8988T (cell line): Measurements from ENCODE around the gene PAPLN.

Source experiments
- DNase-seq: peaks from one replicate; pipeline ENCODE4 v3.0.0; 2011

Gene PAPLN

DNA sequence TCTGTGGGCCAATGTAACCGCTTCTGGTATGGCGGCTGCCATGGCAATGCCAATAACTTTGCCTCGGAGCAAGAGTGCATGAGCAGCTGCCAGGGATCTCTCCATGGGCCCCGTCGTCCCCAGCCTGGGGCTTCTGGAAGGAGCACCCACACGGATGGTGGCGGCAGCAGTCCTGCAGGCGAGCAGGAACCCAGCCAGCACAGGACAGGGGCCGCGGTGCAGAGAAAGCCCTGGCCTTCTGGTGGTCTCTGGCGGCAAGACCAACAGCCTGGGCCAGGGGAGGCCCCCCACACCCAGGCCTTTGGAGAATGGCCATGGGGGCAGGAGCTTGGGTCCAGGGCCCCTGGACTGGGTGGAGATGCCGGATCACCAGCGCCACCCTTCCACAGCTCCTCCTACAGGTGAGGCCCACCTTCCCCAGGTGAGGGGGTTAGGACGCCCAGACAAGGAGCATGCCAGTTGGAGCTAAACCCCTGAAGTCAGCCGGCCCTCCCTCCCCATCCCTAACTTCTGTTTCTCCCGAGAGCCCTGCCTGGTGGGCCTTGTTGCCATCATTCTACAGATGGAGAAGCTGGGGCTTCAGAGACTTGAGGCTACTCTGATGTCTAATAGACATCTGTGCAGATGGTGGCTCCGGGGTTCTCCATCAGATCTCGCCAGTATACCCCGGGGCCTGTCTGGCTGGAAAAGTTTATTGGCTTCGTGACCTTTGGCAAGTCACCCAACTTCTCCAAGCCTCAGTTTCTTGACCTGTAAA is 25.3 kb downstream of the PAPLN start:
- no peak for DNase-seq

DNA sequence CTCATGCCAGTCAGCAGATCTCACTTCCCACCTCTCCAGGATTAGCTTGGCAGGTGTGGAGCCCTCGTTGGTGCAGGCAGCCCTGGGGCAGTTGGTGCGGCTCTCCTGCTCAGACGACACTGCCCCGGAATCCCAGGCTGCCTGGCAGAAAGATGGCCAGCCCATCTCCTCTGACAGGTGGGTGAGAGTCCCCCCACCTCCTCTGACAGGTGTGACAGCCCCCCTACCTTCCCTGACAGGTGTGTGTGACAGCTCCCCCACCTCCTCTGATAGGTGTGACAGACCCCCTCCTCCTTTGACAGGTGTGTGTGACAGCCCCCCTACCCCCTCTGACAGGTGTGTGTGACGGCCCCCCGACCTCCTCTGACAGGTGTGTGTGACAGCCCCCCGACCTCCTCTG is 26.3 kb downstream of the PAPLN start:
- DNase-seq: no peak

- no peak for DNase-seq
Observed at GRCh38 chr14:73264080-73264884, 27.0 kb downstream of the PAPLN start.

- no peak for DNase-seq
Observed at GRCh38 chr14:73264885-73265720, 27.8 kb downstream of the PAPLN start.

GRCh38 chr14:73265721-73266046 is 28.4 kb downstream of the PAPLN start:
- no peak for DNase-seq

DNA sequence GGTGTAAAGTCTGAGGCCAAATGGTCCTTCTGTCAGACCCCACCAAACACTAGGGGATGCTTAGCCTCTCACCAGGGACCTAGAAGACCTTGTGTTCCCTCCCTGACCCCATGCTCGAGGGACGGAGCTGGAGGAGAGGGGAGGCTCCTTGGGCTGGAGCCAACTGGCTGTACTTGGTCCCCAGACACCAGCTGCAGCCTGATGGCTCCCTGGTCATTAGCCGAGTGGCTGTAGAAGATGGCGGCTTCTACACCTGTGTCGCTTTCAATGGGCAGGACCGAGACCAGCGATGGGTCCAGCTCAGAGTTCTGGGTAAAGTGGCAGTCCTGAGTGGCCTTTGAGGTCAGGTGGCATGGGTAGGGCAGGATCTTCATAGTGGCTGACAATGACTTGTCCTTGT is 29.0 kb downstream of the PAPLN start:
- no peak for DNase-seq

- DNase-seq: no peak
Observed at GRCh38 chr14:73267474-73267873, 30.2 kb downstream of the PAPLN start.

DNA sequence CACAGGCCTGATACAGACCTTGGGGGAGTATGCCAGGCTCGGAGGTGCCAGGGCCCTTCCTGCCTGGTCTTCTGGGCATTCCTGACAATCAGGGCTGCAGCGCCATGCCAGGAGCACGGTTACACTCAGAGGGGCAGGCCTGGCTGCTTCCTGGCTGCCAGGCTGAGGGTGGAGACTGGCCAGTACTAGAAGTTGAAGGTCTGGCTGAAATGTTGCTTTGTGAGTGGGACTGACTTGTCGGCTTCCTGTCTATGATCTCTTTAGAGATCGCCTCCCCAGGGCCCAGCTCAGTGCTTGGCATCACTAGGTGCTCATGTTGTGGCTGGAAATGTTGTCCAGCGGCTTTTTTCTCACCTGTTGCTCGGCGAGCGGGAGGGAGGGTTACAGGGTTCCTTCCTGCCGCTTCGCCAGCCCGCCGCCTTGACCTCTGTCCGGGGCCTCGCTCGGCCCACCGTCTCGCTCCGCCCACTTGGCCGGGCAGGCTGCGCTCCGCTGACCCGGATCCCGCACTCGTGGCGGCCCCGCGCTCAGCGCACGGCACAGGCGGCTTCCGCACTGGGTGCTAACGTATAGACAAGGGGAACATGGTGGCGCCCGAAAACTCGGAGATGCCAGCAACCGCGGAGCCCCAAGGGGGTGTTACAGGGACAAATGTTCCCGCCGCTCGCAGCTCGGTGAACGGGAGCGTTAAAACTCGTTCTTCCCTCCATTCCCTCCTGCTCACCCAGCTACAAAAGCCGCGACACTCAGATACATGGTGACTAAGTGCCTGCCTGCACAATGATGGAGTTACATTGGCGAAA is 32.6 kb downstream of the PAPLN start:
- no peak for DNase-seq

DNA sequence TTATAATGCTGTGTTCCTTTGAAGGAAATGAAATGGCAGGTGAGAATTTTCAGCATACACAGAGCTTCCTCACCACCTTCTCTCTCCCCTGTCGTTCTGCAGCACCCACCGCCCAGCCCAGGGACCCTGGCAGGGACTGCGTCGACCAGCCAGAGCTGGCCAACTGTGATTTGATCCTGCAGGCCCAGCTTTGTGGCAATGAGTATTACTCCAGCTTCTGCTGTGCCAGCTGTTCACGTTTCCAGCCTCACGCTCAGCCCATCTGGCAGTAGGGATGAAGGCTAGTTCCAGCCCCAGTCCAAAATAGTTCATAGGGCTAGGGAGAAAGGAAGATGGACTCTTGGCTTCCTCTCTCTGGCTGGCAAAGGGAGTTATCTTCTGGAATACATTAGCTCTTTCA is 35.1 kb downstream of the PAPLN start:
- no peak for DNase-seq

GRCh38 chr14:73273799-73274198 is 36.5 kb downstream of the PAPLN start:
- no peak for DNase-seq

DNA sequence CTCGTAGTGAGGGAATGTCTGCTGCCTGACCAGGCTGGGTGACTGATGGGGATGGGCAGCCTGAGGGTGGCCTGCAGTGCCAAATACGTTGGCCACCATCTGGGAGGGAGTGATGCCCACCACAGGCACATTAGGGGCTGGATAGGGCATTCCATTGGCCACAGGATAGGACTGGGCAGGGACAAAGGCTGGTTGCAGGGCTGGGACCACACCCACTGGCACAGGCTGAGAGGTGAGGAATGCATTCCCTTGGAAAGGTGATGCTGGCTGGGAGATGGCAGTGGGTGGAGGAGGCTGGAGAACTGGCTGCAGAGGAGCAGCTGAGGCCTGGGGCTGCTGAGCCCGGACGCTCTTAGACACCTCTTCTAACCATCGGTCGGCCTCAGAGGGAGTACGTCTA is 39.5 kb downstream of the PAPLN start:
- no peak for DNase-seq

DNA sequence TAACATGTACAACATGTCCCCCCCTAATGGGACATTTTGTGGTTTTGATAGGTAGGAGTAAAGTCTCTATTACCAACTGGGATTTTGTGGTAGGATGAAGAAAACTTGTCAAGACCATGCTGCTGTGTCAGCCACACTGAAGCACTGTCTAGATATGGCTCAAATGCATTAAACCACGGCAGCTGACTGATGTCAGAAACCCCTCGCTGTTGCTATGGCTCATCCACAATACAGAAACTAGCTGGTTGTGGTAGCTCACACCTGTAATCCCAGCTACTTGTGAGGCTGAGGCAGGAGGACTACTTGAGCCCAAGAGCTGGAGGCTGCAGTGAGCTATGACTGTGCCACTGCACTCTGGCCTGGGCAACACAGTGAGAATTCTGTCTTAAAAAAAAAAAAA is 40.1 kb downstream of the PAPLN start:
- DNase-seq: no peak

GRCh38 chr14:73280903-73281302 is 43.6 kb downstream of the PAPLN start:
- no peak for DNase-seq

- peak; percentile 35 for DNase-seq
Observed at GRCh38 chr14:73283608-73284379, 46.5 kb downstream of the PAPLN start.

DNA sequence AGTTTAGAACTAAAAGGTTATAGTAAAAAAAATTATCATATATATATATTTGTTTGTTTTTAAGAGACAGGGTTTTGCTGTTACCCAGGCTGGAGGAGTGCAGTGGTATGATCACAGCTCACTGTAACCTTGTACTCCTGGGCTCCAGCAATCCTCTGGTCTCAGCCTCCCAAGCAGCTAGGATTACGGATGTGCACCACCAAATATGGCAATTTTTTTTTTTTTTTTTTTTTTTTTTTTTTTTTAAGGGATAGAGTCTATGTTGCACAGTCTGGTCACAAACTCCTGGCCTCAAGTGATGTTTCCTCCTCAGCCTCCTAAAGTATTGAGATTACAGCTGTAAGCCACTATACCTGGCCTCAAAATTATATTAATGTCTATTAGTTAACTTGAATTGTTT is 48.7 kb downstream of the PAPLN start:
- DNase-seq: no peak

DNA sequence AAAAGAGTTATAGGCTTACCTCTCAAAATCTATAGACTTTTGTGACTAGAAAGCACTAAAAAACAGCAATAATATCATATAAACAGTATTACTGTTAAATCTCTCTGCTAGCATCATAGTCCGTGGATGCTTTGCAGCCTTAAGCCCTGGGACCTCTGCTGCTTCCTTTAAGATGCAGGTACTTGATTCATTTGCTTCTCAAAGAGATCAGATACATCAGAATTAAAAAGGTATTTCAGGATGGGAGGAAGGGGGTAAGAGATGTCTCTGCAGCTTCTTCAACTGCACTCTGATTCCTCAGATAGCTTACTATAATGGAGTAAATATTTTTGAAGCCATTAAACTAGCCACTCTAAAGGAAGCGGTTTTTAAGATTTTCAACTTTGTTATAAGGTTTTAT is 49.3 kb downstream of the PAPLN start:
- no peak for DNase-seq

DNA sequence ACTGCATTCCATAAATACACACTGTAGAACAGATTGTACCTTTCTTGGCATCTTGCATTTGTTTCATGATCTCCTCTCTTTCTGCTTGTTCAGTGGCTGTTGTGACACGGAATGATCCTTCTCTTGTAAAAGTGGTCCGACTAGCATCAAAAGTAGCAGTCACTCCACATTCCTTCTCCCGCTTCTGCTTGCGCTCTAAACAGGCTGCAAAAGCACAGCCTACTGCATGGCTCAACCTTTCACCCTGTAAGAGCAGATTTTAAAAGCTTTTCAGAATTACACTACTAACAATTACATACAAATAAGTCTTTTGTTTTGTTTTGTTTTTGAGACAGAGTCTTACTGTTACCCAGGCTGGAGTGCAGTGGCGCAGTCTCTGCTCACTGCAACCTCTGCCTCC is 49.8 kb downstream of the PAPLN start:
- no peak for DNase-seq

DNA sequence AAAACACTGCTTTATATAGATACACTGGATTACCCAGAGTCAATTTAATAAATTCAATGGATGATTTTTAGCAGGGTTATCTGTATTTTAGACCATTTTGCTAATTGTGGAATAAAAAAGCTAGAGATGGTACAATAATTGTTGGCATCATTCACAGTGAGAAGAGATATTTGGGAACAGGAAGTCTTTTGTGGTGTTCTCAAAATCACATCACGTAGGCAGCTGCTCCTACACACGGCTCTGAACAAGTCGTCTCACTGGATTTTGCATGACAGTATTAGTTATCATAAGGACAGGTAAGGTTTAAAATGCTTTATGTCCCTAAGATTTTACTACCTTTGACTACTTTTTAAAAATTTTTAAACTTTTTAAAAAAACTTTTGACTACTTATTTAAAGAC is 52.0 kb downstream of the PAPLN start:
- no peak for DNase-seq

- DNase-seq: no peak
Observed at GRCh38 chr14:73289729-73290128, 52.4 kb downstream of the PAPLN start.

DNA sequence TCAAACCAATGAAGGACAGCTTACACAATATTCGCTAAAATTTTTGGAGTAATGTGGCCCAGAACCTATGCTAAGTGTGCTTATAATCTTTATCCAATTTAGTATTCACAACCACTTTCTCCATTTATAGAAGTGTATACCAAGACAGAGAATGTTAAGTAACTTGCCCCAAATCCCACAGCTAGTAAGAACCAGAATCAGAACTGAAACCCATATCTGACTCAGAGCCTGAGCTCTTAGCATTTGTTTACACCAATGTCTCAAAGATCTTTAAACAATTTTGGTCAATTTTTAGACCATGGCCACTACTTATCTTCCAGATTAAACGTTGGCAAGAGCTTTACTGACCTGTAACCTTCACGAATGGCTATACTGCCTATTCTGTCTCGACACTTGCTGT is 53.0 kb downstream of the PAPLN start:
- DNase-seq: no peak

DNA sequence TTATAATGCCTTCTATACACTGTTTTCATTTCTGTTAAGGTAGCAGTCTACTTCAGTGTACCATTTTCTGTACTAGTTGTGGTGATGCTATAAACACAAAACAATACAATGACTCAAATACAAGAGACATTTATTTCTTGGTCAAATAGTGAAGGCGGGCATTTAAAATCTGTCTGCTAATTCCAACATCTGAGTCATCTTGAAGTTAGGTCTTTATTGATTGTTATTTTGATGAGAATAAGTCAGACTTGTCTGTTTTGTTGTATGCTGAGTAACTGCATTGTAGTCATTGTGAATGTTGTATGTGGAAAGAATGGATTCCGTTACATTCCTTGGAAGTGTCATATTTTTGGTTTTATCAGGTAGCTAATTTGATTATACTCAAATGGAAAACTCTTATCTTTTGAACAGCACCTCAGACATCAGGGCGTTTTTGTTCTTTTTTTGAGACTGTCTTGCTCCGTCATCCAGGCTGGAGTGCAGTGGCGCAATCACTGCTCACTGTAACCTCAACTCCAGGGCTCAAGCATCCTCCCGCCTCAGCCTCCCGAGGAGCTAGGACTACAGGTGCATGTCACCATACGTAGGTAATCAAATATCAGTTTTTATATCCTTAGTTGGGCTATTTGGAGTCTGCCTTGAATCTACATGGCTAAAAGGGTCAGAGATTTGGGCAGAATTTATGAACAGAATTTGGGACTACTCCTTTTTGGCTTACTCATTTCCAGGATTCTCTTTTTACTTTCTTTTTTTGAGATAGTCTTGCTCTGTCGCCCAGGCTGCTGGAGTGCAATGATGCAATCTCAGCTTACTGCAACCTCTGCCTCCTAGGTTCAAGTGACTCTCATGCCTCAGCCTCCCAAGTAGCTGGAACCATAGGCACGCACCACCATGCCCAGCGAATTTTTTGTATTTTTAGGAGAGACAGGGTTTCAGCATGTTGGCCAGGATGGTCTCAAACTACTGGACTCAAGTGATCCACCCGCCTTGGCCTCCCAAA is 56.8 kb downstream of the PAPLN start:
- DNase-seq: no peak
